ENCODE measurements around the gene PERM1. TPM values are rescaled to one million over a fixed set of nuclear protein-coding genes. Genes with fewer than 3 reads are reported as not detected.

The PERM1 gene
- total RNA-seq, 3 donors from 2014 or later, result 0.33 to 1.9 TPM; not detected in 1

GRCh38 chr1:1024771-1025699 is 43.1 kb upstream of the PERM1 start:
- peak overlapping the region in 2 of 3 donors; percentile 48 to 67 for H3K4me3 ChIP-seq
- peaks cover 4 to 22% of the 10 kb centered on the region in 2 donors for H3K4me1 ChIP-seq
- TF ChIP-seq POLR2AphosphoS5 (IDR thresholded peaks at IDR 0.05) (peak in 1 of 3 donors; percentile 71), POLR2A (IDR thresholded peaks at IDR 0.05) (peak; percentile 6), CTCF (IDR thresholded peaks at IDR 0.05) (no peak)
- H3K27ac ChIP-seq, result peak overlapping the region; percentile 92 to 93
- no peaks in the 10 kb centered on the region for H3K9me3 ChIP-seq
- DNase-seq (ENCODE audit: low spot score in 2 of 2), result peak; percentile 74 to 92
- no peaks in the 10 kb centered on the region for H3K36me3 ChIP-seq
- intact Hi-C loops (cut with DNase I; ENCODE audit: low total_unique reads), result loop anchor here (10.0 kb wide), 1 partner anchor 460 kb away; no protein-coding TSS in a partner anchor
- H3K27me3 ChIP-seq, result no peaks in the 10 kb centered on the region

GRCh38 chr1:1024149-1024770 is 42.4 kb upstream of the PERM1 start:
- no peaks in the 10 kb centered on the region for H3K36me3 ChIP-seq
- DNase-seq (ENCODE audit: low spot score in 2 of 2), result no peak
- TF ChIP-seq POLR2AphosphoS5 (IDR thresholded peaks at IDR 0.05) (no peak), CTCF (IDR thresholded peaks at IDR 0.05) (no peak), POLR2A (IDR thresholded peaks at IDR 0.05) (no peak)
- peaks cover 4 to 22% of the 10 kb centered on the region in 2 donors for H3K4me1 ChIP-seq
- no peaks in the 10 kb centered on the region for H3K27me3 ChIP-seq
- H3K9me3 ChIP-seq, result no peaks in the 10 kb centered on the region
- intact Hi-C loops (cut with DNase I; ENCODE audit: low total_unique reads), result loop anchor here (10.0 kb wide), 1 partner anchor 461 kb away; no protein-coding TSS in a partner anchor
- H3K27ac ChIP-seq, result peak overlapping the region; percentile 92 to 93
- H3K4me3 ChIP-seq, result peak overlapping the region in 2 of 3 donors; percentile 48 to 67

- Histone ChIP-seq H3K36me3 (no peaks in the 10 kb centered on the region), H3K4me3 (peak overlapping the region in 1 of 3 donors; percentile 67), H3K4me1 (peaks cover 4 to 22% of the 10 kb centered on the region in 2 donors), H3K27me3 (no peaks in the 10 kb centered on the region), H3K9me3 (no peaks in the 10 kb centered on the region), H3K27ac (peak overlapping the region; percentile 92 to 93)
- DNase-seq (ENCODE audit: low spot score in 2 of 2), result no peak
- TF ChIP-seq CTCF (IDR thresholded peaks at IDR 0.05), result no peak
- no peak for TF ChIP-seq POLR2A (IDR thresholded peaks at IDR 0.05)
- TF ChIP-seq POLR2AphosphoS5 (IDR thresholded peaks at IDR 0.05), result no peak
- intact Hi-C loops (cut with DNase I; ENCODE audit: low total_unique reads), result loop anchor here (10.0 kb wide), 1 partner anchor 461 kb away; no protein-coding TSS in a partner anchor
Observed at GRCh38 chr1:1023700-1024099, 41.8 kb upstream of the PERM1 start.

- Histone ChIP-seq H3K27me3 (no peaks in the 10 kb centered on the region), H3K4me3 (no peak overlapping the region), H3K36me3 (no peaks in the 10 kb centered on the region), H3K9me3 (no peaks in the 10 kb centered on the region), H3K27ac (no peak overlapping the region), H3K4me1 (peaks cover 4 to 22% of the 10 kb centered on the region in 2 donors)
- no peak for DNase-seq (ENCODE audit: low spot score in 2 of 2)
- intact Hi-C loops (cut with DNase I; ENCODE audit: low total_unique reads), result loop anchor here (10.0 kb wide), 1 partner anchor 462 kb away; no protein-coding TSS in a partner anchor
- no peak for TF ChIP-seq POLR2A (IDR thresholded peaks at IDR 0.05)
- TF ChIP-seq CTCF (IDR thresholded peaks at IDR 0.05), result no peak
- no peak for TF ChIP-seq POLR2AphosphoS5 (IDR thresholded peaks at IDR 0.05)
Observed at GRCh38 chr1:1022302-1023009, 40.6 kb upstream of the PERM1 start.

Measured in breast epithelium (tissue), 4 donors.